ENCODE measurements around the gene NUBPL. TPM values are rescaled to one million over a fixed set of nuclear protein-coding genes. Genes with fewer than 3 reads are reported as not detected.

Gene NUBPL
- total and polyA plus RNA-seq, 7 donors: 5.3 to 15.5 (median 9.2) TPM

GRCh38 chr14:31660728-31661127 is 99.5 kb downstream of the NUBPL start:
- Histone ChIP-seq H3K4me3 (no peak overlapping the region), H3K9me3 (no peaks in the 10 kb centered on the region), H3K27ac (no peak overlapping the region), H3K4me1 (peaks cover 0 to 12% (median 3%) of the 10 kb centered on the region in 4 donors), H3K36me3 (no peaks in the 10 kb centered on the region), H3K27me3 (no peaks in the 10 kb centered on the region)
- 85 to 92% methylated on average over 1 of the region's 1 CpG for WGBS, 2 donors
- intact Hi-C loops (cut with DNase I): no loop called here
- TF ChIP-seq EP300 (IDR thresholded peaks at IDR 0.05) (no peak), CTCF (IDR thresholded peaks at IDR 0.05) (no peak), POLR2AphosphoS5 (IDR thresholded peaks at IDR 0.05) (no peak), POLR2A (IDR thresholded peaks at IDR 0.05) (no peak)
- DNase-seq: no peak

- Histone ChIP-seq H3K4me3 (no peak overlapping the region), H3K36me3 (no peaks in the 10 kb centered on the region), H3K27ac (no peak overlapping the region), H3K4me1 (no peaks in the 10 kb centered on the region), H3K9me3 (no peaks in the 10 kb centered on the region), H3K27me3 (no peaks in the 10 kb centered on the region)
- TF ChIP-seq POLR2AphosphoS5 (IDR thresholded peaks at IDR 0.05) (no peak), EP300 (IDR thresholded peaks at IDR 0.05) (no peak), POLR2A (IDR thresholded peaks at IDR 0.05) (no peak), CTCF (IDR thresholded peaks at IDR 0.05) (no peak)
- intact Hi-C loops (cut with DNase I): no loop called here
- WGBS, 2 donors: 92 to 96% methylated on average over 8 of the region's 8 CpGs
- DNase-seq: no peak
Measured at GRCh38 chr14:31668348-31668747, 107.1 kb downstream of the NUBPL start.

GRCh38 chr14:31672709-31673108 is 111.5 kb downstream of the NUBPL start:
- intact Hi-C loops (cut with DNase I): no loop called here
- H3K36me3 ChIP-seq: no peaks in the 10 kb centered on the region
- no peaks in the 10 kb centered on the region for H3K27me3 ChIP-seq
- no peak for DNase-seq
- WGBS, 2 donors: 82 to 98% methylated on average over 3 of the region's 3 CpGs
- no peaks in the 10 kb centered on the region for H3K9me3 ChIP-seq
- no peak for TF ChIP-seq POLR2A (IDR thresholded peaks at IDR 0.05)
- TF ChIP-seq EP300 (IDR thresholded peaks at IDR 0.05): no peak
- no peak for TF ChIP-seq CTCF (IDR thresholded peaks at IDR 0.05)
- TF ChIP-seq POLR2AphosphoS5 (IDR thresholded peaks at IDR 0.05): no peak
- H3K4me3 ChIP-seq: no peak overlapping the region
- H3K4me1 ChIP-seq: no peaks in the 10 kb centered on the region
- no peak overlapping the region for H3K27ac ChIP-seq

GRCh38 chr14:31677052-31677451 is 115.8 kb downstream of the NUBPL start:
- no peak for DNase-seq
- 62 to 96% methylated on average over 3 of the region's 3 CpGs for WGBS, 2 donors
- Histone ChIP-seq H3K27ac (no peak overlapping the region), H3K36me3 (no peaks in the 10 kb centered on the region), H3K27me3 (no peaks in the 10 kb centered on the region), H3K4me3 (no peak overlapping the region), H3K4me1 (no peaks in the 10 kb centered on the region), H3K9me3 (no peaks in the 10 kb centered on the region)
- TF ChIP-seq CTCF (IDR thresholded peaks at IDR 0.05) (no peak), EP300 (IDR thresholded peaks at IDR 0.05) (no peak), POLR2AphosphoS5 (IDR thresholded peaks at IDR 0.05) (no peak), POLR2A (IDR thresholded peaks at IDR 0.05) (no peak)
- intact Hi-C loops (cut with DNase I): no loop called here

- H3K4me3 ChIP-seq: no peak overlapping the region
- H3K36me3 ChIP-seq: no peaks in the 10 kb centered on the region
- no peak overlapping the region for H3K27ac ChIP-seq
- DNase-seq: no peak
- no peaks in the 10 kb centered on the region for H3K27me3 ChIP-seq
- H3K4me1 ChIP-seq: no peaks in the 10 kb centered on the region
- intact Hi-C loops (cut with DNase I): no loop called here
- TF ChIP-seq POLR2AphosphoS5 (IDR thresholded peaks at IDR 0.05) (no peak), EP300 (IDR thresholded peaks at IDR 0.05) (no peak), CTCF (IDR thresholded peaks at IDR 0.05) (no peak), POLR2A (IDR thresholded peaks at IDR 0.05) (no peak)
- 91 to 94% methylated on average over 3 of the region's 3 CpGs for WGBS, 2 donors
- H3K9me3 ChIP-seq: no peaks in the 10 kb centered on the region
Measured at GRCh38 chr14:31677630-31678029, 116.4 kb downstream of the NUBPL start.

Data from sigmoid colon (tissue), 7 donors.